Right lobe of liver (tissue), 6 donors: ENCODE results near the gene MKS1. TPM values are rescaled to one million over a fixed set of nuclear protein-coding genes. Genes with fewer than 3 reads are reported as not detected.

Source experiments
- ATAC-seq, 4 donors: fragments of 200-7000 bp; cut with Tn5 transposase; one replicate each; pipeline ENCODE4 v1.9.1; 2020; ENCODE audit warnings: mild to moderate bottlenecking in 4 of 4, moderate library complexity in 4 of 4
- DNase-seq, 3 donors: peaks; one replicate each; pipeline ENCODE4 v3.0.0-alpha.2; 2020
- H3K27ac ChIP-seq, 3 donors: fragments of 200-600 bp; one replicate each; pipeline ENCODE4 v1.8.0; 2022
- H3K27me3 ChIP-seq, 2 donors: fragments of 200-600 bp; one replicate each; pipeline ENCODE4 v1.8.0; 2022
- H3K36me3 ChIP-seq, 4 donors: fragments of 200-600 bp; sonication (generic) in 1 of 4; one replicate each; pipeline versions ENCODE4 v1.5.1 to v1.8.0; 2017 to 2022; ENCODE audit warnings: control low read depth in 1 of 4
- H3K4me1 ChIP-seq, 4 donors: fragments of 200-600 bp; sonication (generic) in 1 of 4; one replicate each; pipeline versions ENCODE4 v1.5.1 to v1.8.0; 2017 to 2022; ENCODE audit warnings: control low read depth in 1 of 4
- H3K4me3 ChIP-seq, 3 donors: fragments of 200-600 bp; one replicate each; pipeline ENCODE4 v1.8.0; 2022
- H3K9me3 ChIP-seq, 4 donors: fragments of 200-600 bp; sonication (generic) in 1 of 4; one replicate each; pipeline versions ENCODE4 v1.5.1 to v1.8.0; 2017 to 2022; ENCODE audit warnings: control low read depth in 1 of 4
- CTCF ChIP-seq, 4 donors: fragments of 200-600 bp in 3 of 4; fragments of 450-650 bp in 1 of 4; IDR thresholded peaks; one replicate each; pipeline versions ENCODE4 v1.5.1 to v1.8.0; 2016 to 2022; ENCODE audit warnings: antibody characterized with exemption in 4 of 4, mild to moderate bottlenecking in 2 of 4
- POLR2A ChIP-seq: fragments of 450-650 bp; IDR thresholded peaks from one replicate; pipeline ENCODE4 v1.6.1; 2017; ENCODE audit warnings: antibody characterized with exemption, mild to moderate bottlenecking
- WGBS: methylation state at CpG from one replicate; pipeline ENCODE4 v1.1.6; 2018; ENCODE audit warnings: low coverage, low lambda C conversion rate; ENCODE audit not compliant: insufficient coverage; ENCODE audit errors: missing lambda C conversion rate; 5-methylcytosine and 5-hydroxymethylcytosine counted together
- intact Hi-C, 2 donors: fragments of 100-400 bp; cut with DNase I; formaldehyde crosslinking; loops; one replicate each; pipeline versions ENCODE4 v1.11.2 to v1.14.1; 2022
- total RNA-seq, 6 experiments: library from RNA; depleted of rRNA in 2 of 6; stranded (reverse); fragments of >200 nt in 2 of 6; fragmentation: NEBNext Ultra II Directional in 3 of 6; extraction: Animal tissue kit (Norgen Biotek cat#: 25700) in 3 of 6; gene quantifications; one replicate each; pipeline versions ENCODE4 v1.1.0 to v1.2.4, GENCODE V29; 2016 to 2023
- donor health status: DM: no; HTN: yes; CAD: no.
- donor health status: DM: no; HTN: no; CAD: no.
- donor health status: DM: no; HTN: no; CAD: no.
- donor health status: DM: no; HTN: yes; CAD: no.
- donor health status: DM: no; HTN: yes; CAD: no.

MKS1 gene
- total RNA-seq, 6 experiments from 2014 or later: 3.3 to 9.2 (median 7.2) TPM

- no peak overlapping the region for H3K27ac ChIP-seq
- H3K36me3 ChIP-seq: no peaks in the 10 kb centered on the region
- ATAC-seq (no peak), DNase-seq (no peak)
- TF ChIP-seq POLR2A: no peak
- no peak for TF ChIP-seq CTCF (IDR thresholded peaks at IDR 0.05)
- H3K4me1 ChIP-seq: peaks cover 0 to 5% (median 1%) of the 10 kb centered on the region in 4 donors
- no peaks in the 10 kb centered on the region for H3K9me3 ChIP-seq
- H3K27me3 ChIP-seq: no peaks in the 10 kb centered on the region
- no peak overlapping the region for H3K4me3 ChIP-seq
- intact Hi-C loops: no loop called here
- WGBS: 67% methylated on average over 1 of the region's 1 CpG
These were observed 27.7 kb upstream of the MKS1 start for GRCh38 chr17:58246781-58247180.

- ATAC-seq (no peak), DNase-seq (no peak)
- no peaks in the 10 kb centered on the region for H3K9me3 ChIP-seq
- peaks cover 0 to 5% (median 1%) of the 10 kb centered on the region in 4 donors for H3K4me1 ChIP-seq
- intact Hi-C loops: no loop called here
- 64% methylated on average over 10 of the region's 13 CpGs for WGBS
- H3K27me3 ChIP-seq: no peaks in the 10 kb centered on the region
- H3K27ac ChIP-seq: no peak overlapping the region
- TF ChIP-seq CTCF (IDR thresholded peaks at IDR 0.05) (no peak), POLR2A (no peak)
- no peak overlapping the region for H3K4me3 ChIP-seq
- H3K36me3 ChIP-seq: no peaks in the 10 kb centered on the region
These were observed 27.2 kb upstream of the MKS1 start for GRCh38 chr17:58246104-58246740.

GRCh38 chr17:58245428-58246103 is 26.5 kb upstream of the MKS1 start:
- TF ChIP-seq CTCF (IDR thresholded peaks at IDR 0.05) (no peak), POLR2A (no peak)
- H3K4me1 ChIP-seq: peaks cover 0 to 5% (median 1%) of the 10 kb centered on the region in 4 donors
- intact Hi-C loops: no loop called here
- H3K36me3 ChIP-seq: no peaks in the 10 kb centered on the region
- no peak overlapping the region for H3K27ac ChIP-seq
- no peak overlapping the region for H3K4me3 ChIP-seq
- ATAC-seq (no peak), DNase-seq (no peak)
- no peaks in the 10 kb centered on the region for H3K9me3 ChIP-seq
- H3K27me3 ChIP-seq: no peaks in the 10 kb centered on the region
- WGBS: 33% methylated on average over 7 of the region's 10 CpGs

GRCh38 chr17:58244963-58245362 is 25.9 kb upstream of the MKS1 start:
- no peak overlapping the region for H3K27ac ChIP-seq
- no peaks in the 10 kb centered on the region for H3K36me3 ChIP-seq
- intact Hi-C loops: no loop called here
- no peaks in the 10 kb centered on the region for H3K9me3 ChIP-seq
- no peaks in the 10 kb centered on the region for H3K27me3 ChIP-seq
- no peak for DNase-seq
- no peak for TF ChIP-seq CTCF (IDR thresholded peaks at IDR 0.05)
- TF ChIP-seq POLR2A: no peak
- peaks cover 0 to 5% (median 1%) of the 10 kb centered on the region in 4 donors for H3K4me1 ChIP-seq
- WGBS: 69% methylated on average over 5 of the region's 6 CpGs
- H3K4me3 ChIP-seq: no peak overlapping the region
- ATAC-seq: no peak
